Body of pancreas (tissue), 4 donors: Measurements from ENCODE around the gene PSMD5.

Experiments used
- CTCF ChIP-seq, 7 experiments: fragments of 450-650 bp in 4 of 7; fragments of 200-600 bp in 3 of 7; sonication (generic) in 3 of 7; IDR thresholded peaks; one replicate each; pipeline ENCODE4 v1.5.1; 2016 to 2019; ENCODE audit warnings: antibody characterized with exemption in 7 of 7
- POLR2A ChIP-seq, 3 donors: fragments of 450-650 bp; IDR thresholded peaks; one replicate each; pipeline ENCODE4 v1.6.1; 2016; ENCODE audit warnings: antibody characterized with exemption in 3 of 3, mild to moderate bottlenecking in 2 of 3

GRCh38 chr9:120783602-120784047 lies 59.1 kb downstream of the PSMD5 start:
- TF ChIP-seq CTCF (IDR thresholded peaks at IDR 0.05) (no peak), POLR2A (IDR thresholded peaks at IDR 0.05) (no peak)
